Activated T-helper 1 cell treated with anti-CD3 and anti-CD28 coated beads, Interleukin-2, amount 50 U/mL, for 16 hours (primary cell): Measurements from ENCODE around the gene GOLGA8K.
"Not testable (repeated sequence)": the region's sequence is repeated elsewhere in the genome, so short reads cannot be mapped to it uniquely, and the experiment has no call there.

ENCODE experiments used
- DNase-seq, 2 donors: peaks; one replicate each; pipeline ENCODE4 v3.0.0-alpha.2; 2020; ENCODE audit warnings: low read depth in 1 of 2, low spot score in 1 of 2

GOLGA8K gene

GRCh38 chr15:32403192-32403591 is at the start of gene GOLGA8K:
Gene GOLGA8K, minus strand, starts transcription at chr15:32403292. Its CDS starts 98 bp downstream, at chr15:32403194.
- not testable (repeated sequence) for DNase-seq

- not testable (repeated sequence) for DNase-seq
These were observed 37.4 kb upstream of the GOLGA8K start for GRCh38 chr15:32440445-32440977.

- not testable (repeated sequence) for DNase-seq
These were observed 31.2 kb upstream of the GOLGA8K start for GRCh38 chr15:32434102-32434963.

- DNase-seq: not testable (repeated sequence)
These were observed 24.5 kb upstream of the GOLGA8K start for GRCh38 chr15:32427635-32428034.

- DNase-seq: not testable (repeated sequence)
These were observed 23.4 kb upstream of the GOLGA8K start for GRCh38 chr15:32426511-32426910.

GRCh38 chr15:32407903-32408302 is 4.8 kb upstream of the GOLGA8K start:
- DNase-seq: not testable (repeated sequence)

GRCh38 chr15:32396522-32396921 is 6.6 kb downstream of the GOLGA8K start:
- not testable (repeated sequence) for DNase-seq

GRCh38 chr15:32394745-32395144 is 8.3 kb downstream of the GOLGA8K start:
- DNase-seq: not testable (repeated sequence)

- not testable (repeated sequence) for DNase-seq
These were observed 14.9 kb downstream of the GOLGA8K start for GRCh38 chr15:32388050-32388648.

GRCh38 chr15:32385823-32386495 is 17.1 kb downstream of the GOLGA8K start:
- DNase-seq: not testable (repeated sequence)

- DNase-seq: not testable (repeated sequence)
These were observed 28.9 kb downstream of the GOLGA8K start for GRCh38 chr15:32374185-32374584.

- DNase-seq: not testable (repeated sequence)
These were observed 29.4 kb downstream of the GOLGA8K start for GRCh38 chr15:32373707-32374106.

- not testable (repeated sequence) for DNase-seq
These were observed 31.0 kb downstream of the GOLGA8K start for GRCh38 chr15:32372075-32372474.

GRCh38 chr15:32370526-32370925 is 32.6 kb downstream of the GOLGA8K start:
- not testable (repeated sequence) for DNase-seq

GRCh38 chr15:32370064-32370463 is 33.0 kb downstream of the GOLGA8K start:
- not testable (repeated sequence) for DNase-seq

GRCh38 chr15:32366492-32366891 is 36.6 kb downstream of the GOLGA8K start:
- DNase-seq: not testable (repeated sequence)

GRCh38 chr15:32365955-32366354 is 37.1 kb downstream of the GOLGA8K start:
- DNase-seq: not testable (repeated sequence)

GRCh38 chr15:32364944-32365343 is 38.1 kb downstream of the GOLGA8K start:
- not testable (repeated sequence) for DNase-seq

GRCh38 chr15:32363449-32363848 is 39.6 kb downstream of the GOLGA8K start:
- DNase-seq: not testable (repeated sequence)

GRCh38 chr15:32361662-32362061 is 41.4 kb downstream of the GOLGA8K start:
- DNase-seq: not testable (repeated sequence)

GRCh38 chr15:32358462-32358861 is 44.6 kb downstream of the GOLGA8K start:
- not testable (repeated sequence) for DNase-seq
